KOPT-K1 (cell line): Measurements from ENCODE around the gene NAV2.

Experiments used
- H3K27ac ChIP-seq: fragments of 200-600 bp; sonication (generic); 2 replicates; pipeline ENCODE4 v1.5.1; 2016; ENCODE audit warnings: antibody characterized with exemption, mild to moderate bottlenecking, low read depth, low read length; ENCODE audit not compliant: poor library complexity, severe bottlenecking
- H3K36me3 ChIP-seq: fragments of 200-600 bp; sonication (generic); 2 replicates; pipeline ENCODE4 v1.5.1; 2017; ENCODE audit warnings: antibody characterized with exemption, mild to moderate bottlenecking, low read length, moderate library complexity; ENCODE audit not compliant: insufficient read depth
- H3K9me3 ChIP-seq: fragments of 200-600 bp; sonication (generic); 2 replicates; pipeline ENCODE4 v1.5.1; 2017; ENCODE audit warnings: antibody characterized with exemption, low read length, mild to moderate bottlenecking; ENCODE audit not compliant: insufficient read depth, poor library complexity, severe bottlenecking

The NAV2 gene, protein sequence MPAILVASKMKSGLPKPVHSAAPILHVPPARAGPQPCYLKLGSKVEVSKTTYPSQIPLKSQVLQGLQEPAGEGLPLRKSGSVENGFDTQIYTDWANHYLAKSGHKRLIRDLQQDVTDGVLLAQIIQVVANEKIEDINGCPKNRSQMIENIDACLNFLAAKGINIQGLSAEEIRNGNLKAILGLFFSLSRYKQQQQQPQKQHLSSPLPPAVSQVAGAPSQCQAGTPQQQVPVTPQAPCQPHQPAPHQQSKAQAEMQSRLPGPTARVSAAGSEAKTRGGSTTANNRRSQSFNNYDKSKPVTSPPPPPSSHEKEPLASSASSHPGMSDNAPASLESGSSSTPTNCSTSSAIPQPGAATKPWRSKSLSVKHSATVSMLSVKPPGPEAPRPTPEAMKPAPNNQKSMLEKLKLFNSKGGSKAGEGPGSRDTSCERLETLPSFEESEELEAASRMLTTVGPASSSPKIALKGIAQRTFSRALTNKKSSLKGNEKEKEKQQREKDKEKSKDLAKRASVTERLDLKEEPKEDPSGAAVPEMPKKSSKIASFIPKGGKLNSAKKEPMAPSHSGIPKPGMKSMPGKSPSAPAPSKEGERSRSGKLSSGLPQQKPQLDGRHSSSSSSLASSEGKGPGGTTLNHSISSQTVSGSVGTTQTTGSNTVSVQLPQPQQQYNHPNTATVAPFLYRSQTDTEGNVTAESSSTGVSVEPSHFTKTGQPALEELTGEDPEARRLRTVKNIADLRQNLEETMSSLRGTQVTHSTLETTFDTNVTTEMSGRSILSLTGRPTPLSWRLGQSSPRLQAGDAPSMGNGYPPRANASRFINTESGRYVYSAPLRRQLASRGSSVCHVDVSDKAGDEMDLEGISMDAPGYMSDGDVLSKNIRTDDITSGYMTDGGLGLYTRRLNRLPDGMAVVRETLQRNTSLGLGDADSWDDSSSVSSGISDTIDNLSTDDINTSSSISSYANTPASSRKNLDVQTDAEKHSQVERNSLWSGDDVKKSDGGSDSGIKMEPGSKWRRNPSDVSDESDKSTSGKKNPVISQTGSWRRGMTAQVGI (N-terminal part only)

DNA sequence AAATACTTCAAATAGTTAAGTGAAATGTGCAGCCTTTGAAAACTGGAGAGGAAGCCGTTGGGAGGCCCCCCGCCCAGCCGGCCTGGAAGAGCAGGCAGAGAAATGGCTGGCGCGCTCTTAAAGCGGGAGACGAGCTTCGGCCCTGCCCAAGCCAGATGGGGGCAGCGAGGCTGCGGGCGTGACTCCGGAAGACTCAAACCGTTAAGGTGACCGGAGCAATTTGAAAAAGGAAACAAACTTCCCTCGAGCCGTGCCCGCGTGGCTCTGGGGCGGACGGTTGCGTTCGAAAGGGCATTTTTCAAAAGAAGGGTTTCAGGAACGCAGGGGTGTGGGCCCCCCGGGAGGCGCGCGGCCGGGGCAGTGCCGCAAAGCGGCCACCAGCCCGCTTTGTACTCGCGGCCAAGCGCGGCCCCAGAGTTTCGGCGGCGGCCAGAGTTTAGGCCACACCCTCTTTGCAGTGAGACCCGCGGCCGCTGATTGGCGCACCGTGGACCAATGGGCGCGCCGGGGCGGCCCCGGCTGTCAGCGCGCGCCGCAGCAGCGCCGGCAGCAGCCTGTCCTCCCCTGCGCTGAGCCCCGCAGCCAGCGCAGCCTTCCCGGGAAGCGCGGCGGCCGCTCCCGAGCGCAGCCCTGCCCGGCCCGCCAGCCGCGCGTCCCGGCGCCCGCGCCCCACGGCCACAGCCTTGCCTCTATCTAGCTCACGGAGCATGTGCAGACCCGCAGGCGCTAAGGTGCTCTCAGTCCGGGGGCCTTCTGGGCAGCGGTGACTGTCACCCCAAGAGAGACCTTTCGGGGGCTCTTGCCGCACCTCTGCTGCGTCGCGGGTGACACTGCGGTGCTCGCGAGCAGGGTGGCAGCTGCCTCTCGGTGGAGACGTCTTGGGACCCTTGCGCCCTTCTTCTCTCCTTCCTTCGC lies at the start of gene NAV2:
Gene NAV2 (plus strand): TSS at position 557 of the 915 bp plus-strand sequence. CDS start 859 bp downstream, outside the sequence.
- Histone ChIP-seq H3K36me3 (no peaks in the 10 kb centered on the region), H3K9me3 (no peaks in the 10 kb centered on the region), H3K27ac (no peak within 1 kb of the TSS)

GRCh38 chr11:19663206-19663605 lies 49.4 kb upstream of the NAV2 start:
- H3K9me3 ChIP-seq, result no peaks in the 10 kb centered on the region
- H3K27ac ChIP-seq, result no peak overlapping the region
- no peaks in the 10 kb centered on the region for H3K36me3 ChIP-seq

- no peaks in the 10 kb centered on the region for H3K36me3 ChIP-seq
- no peaks in the 10 kb centered on the region for H3K9me3 ChIP-seq
- H3K27ac ChIP-seq, result no peak overlapping the region
Measured at GRCh38 chr11:19664886-19665548, 47.6 kb upstream of the NAV2 start.

DNA sequence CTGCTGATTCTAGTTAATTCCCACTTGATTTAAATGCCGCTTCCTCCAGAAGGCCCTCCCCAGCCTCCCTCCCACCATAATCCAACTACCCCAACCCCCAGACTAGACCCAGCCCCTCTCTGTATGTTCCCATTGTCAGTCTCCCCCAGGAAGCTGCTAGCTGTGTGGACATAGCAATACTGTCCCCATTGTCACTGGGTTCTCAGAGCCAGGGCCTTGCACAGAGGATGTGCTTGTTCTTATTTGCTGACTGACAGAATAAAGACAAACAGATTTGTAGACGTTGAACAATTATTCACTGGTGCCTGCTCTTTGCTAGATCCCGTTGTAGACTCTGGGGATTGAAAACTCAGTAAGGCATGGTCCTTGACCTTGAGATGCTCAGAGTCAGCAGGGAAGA lies 45.7 kb upstream of the NAV2 start:
- Histone ChIP-seq H3K36me3 (no peaks in the 10 kb centered on the region), H3K27ac (no peak overlapping the region), H3K9me3 (no peaks in the 10 kb centered on the region)

DNA sequence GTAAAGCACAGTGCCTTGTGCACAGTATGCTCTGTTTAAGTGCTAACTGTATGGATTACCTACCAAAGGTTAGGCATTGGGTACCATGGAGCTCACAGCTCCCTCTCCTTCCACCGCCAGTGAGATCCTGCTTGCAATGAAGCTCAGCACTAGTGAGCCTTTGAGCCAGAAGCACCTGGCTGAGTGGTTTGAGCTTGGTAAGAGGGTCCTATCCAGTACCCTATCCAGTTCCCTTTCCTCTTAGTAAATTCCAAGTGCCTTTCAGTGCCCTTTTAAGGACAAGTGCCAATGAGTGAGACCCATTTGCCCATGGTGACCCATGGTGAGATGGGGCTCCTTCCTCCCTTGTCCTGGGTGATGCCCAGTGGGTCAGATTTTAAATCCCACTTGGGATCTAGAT lies 43.1 kb upstream of the NAV2 start:
- H3K27ac ChIP-seq, result no peak overlapping the region
- no peaks in the 10 kb centered on the region for H3K36me3 ChIP-seq
- no peaks in the 10 kb centered on the region for H3K9me3 ChIP-seq

DNA sequence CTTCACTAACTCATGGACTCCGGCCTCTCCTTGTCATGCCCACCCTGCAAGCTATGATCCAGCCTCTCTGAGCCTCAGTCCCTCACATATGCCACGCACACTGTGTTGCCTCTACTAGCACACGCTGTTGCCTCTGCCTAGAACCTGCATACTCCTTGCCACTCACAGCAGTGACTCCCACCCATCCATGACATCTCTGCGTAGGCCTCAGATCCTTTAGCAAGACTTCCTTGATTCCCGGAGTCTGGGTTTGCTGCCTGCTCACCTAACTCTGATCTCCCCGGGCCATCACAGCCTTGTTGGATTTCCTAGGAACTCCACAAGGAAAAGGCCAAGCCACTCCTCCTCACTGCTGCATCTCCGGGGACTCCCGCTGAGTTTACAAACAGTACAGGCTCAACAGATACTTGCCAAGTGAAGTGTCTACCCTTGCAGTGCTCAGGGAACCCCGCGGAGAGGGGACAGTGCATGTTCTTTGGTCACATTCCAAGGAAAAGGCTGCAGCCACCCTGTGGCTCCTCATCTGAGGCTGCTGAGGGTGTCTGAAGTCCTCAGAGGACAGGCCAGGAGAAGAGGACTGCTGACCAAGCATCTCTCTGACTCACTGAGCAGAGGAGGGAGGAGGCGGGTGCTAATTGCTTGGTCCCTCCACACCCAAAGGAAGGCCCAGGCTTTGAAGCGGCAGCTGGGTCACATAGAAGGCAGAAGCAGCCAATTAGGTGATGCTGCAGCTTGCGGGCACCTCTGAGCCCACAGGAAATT lies 42.4 kb upstream of the NAV2 start:
- Histone ChIP-seq H3K27ac (no peak overlapping the region), H3K9me3 (no peaks in the 10 kb centered on the region), H3K36me3 (no peaks in the 10 kb centered on the region)

GRCh38 chr11:19672586-19673206 lies 39.9 kb upstream of the NAV2 start:
- Histone ChIP-seq H3K9me3 (no peaks in the 10 kb centered on the region), H3K36me3 (no peaks in the 10 kb centered on the region), H3K27ac (no peak overlapping the region)

DNA sequence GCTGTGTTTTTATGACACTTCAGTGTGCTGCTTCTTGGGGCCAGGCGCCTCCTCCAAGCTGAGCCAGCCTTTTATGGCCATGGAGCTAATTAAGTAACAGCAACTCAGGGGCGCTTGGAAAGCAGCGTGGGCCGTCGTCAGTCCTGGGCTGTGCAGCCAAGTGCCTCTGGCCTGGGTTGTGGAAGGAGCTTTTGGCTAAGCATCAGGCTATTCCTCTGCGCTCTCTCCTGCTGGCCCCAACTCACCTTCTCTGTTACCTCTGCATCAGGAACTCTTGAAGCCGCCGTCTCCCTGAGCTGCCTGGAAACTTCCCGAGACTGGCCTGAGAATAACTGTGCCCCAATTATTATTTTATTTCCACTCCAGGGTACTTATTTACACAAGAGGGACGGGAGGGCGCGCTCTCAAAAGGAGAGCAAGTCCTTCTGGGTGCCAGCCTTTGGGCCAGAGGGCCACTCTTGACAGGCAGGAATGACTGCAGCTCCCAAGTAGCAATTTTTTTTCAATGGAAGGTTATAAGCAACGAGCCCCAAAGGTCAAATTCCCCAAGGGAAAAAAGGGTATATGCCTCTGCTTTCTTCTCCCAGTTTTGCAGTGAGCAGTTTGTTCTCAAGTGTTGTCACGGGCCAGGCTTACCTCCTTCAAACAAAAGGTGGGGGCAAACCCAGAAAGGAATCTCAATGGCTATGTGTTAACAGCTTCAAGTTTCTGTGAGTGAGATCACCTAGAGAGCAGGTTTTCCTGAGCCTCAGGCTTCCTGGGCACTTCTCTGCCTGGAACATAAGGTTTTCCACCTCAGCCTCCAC lies 38.5 kb upstream of the NAV2 start:
- H3K9me3 ChIP-seq, result no peaks in the 10 kb centered on the region
- H3K36me3 ChIP-seq, result no peaks in the 10 kb centered on the region
- H3K27ac ChIP-seq, result no peak overlapping the region

- Histone ChIP-seq H3K27ac (no peak overlapping the region), H3K36me3 (no peaks in the 10 kb centered on the region), H3K9me3 (no peaks in the 10 kb centered on the region)
Measured at GRCh38 chr11:19674836-19675235, 37.8 kb upstream of the NAV2 start.

GRCh38 chr11:19675397-19675796 lies 37.2 kb upstream of the NAV2 start:
- no peaks in the 10 kb centered on the region for H3K9me3 ChIP-seq
- no peak overlapping the region for H3K27ac ChIP-seq
- no peaks in the 10 kb centered on the region for H3K36me3 ChIP-seq

- Histone ChIP-seq H3K9me3 (no peaks in the 10 kb centered on the region), H3K27ac (no peak overlapping the region), H3K36me3 (no peaks in the 10 kb centered on the region)
Measured at GRCh38 chr11:19676475-19677380, 35.9 kb upstream of the NAV2 start.
